Neural cell (in vitro differentiated cells): ENCODE measurements around the gene LRRK1. TPM values are rescaled to one million over a fixed set of nuclear protein-coding genes. Genes with fewer than 3 reads are reported as not detected.

Experiments
- H2AFZ ChIP-seq: fragments of 200-600, 300-800 bp; sonication (generic), shearing (Covaris generic); 2 replicates; pipeline ENCODE4 v1.6.0; 2014; ENCODE audit warnings: low read depth, mild to moderate bottlenecking, antibody characterized with exemption, low read length, moderate library complexity
- H3F3A ChIP-seq: fragments of 200-600 bp; shearing (Covaris generic); 2 replicates; pipeline ENCODE4 v1.6.1; 2016; ENCODE audit warnings: mild to moderate bottlenecking, moderate library complexity, mixed read lengths, antibody characterized with exemption, low read length; ENCODE audit not compliant: insufficient read depth, poor library complexity, severe bottlenecking
- H3K27ac ChIP-seq: fragments of 200-600, 300-800 bp; sonication (generic), shearing (Covaris generic); 2 replicates; pipeline ENCODE4 v1.5.1; 2014; ENCODE audit warnings: mild to moderate bottlenecking, low read length, moderate library complexity
- H3K27me3 ChIP-seq: fragments of 300-800, 200-600 bp; sonication (generic), shearing (Covaris generic); 2 replicates; pipeline ENCODE4 v1.6.0; 2014; ENCODE audit warnings: mild to moderate bottlenecking, low read depth, low read length, moderate library complexity; ENCODE audit not compliant: insufficient read depth
- H3K36me3 ChIP-seq: fragments of 300-800, 200-600 bp; sonication (generic), shearing (Covaris generic); 2 replicates; pipeline ENCODE4 v1.5.1; 2014; ENCODE audit warnings: mild to moderate bottlenecking, antibody characterized with exemption, low read length, moderate library complexity; ENCODE audit not compliant: insufficient read depth
- H3K4me2 ChIP-seq: fragments of 300-800, 200-600 bp; sonication (generic), shearing (Covaris generic); 2 replicates; pipeline ENCODE4 v1.6.0; 2014; ENCODE audit warnings: mild to moderate bottlenecking, low read length
- H3K4me3 ChIP-seq: fragments of 300-800, 200-600 bp; sonication (generic), shearing (Covaris generic); 2 replicates; pipeline ENCODE4 v1.5.1; 2014; ENCODE audit warnings: mild to moderate bottlenecking, low read length, moderate library complexity
- H3K79me2 ChIP-seq: fragments of 200-600 bp; shearing (Covaris generic); replicated peaks from 2 replicates; pipeline ENCODE4 v1.6.0; 2014; ENCODE audit warnings: mild to moderate bottlenecking, low read length, moderate library complexity; ENCODE audit not compliant: insufficient read depth
- H3K9ac ChIP-seq: fragments of 300-800, 200-600 bp; sonication (generic), shearing (Covaris generic); 2 replicates; pipeline ENCODE4 v1.6.1; 2016; ENCODE audit warnings: mild to moderate bottlenecking, low read length, mixed read lengths
- H3K9me2 ChIP-seq: fragments of 200-600 bp; shearing (Covaris generic); 2 replicates; pipeline ENCODE4 v1.6.1; 2016; ENCODE audit warnings: mild to moderate bottlenecking, low read length, mixed read lengths; ENCODE audit not compliant: insufficient read depth
- H3K9me3 ChIP-seq: fragments of 200-600, 300-800 bp; sonication (generic), shearing (Covaris generic); 2 replicates; pipeline ENCODE4 v1.6.1; 2016; ENCODE audit warnings: mild to moderate bottlenecking, mixed run types, low read length, moderate library complexity, mixed read lengths
- H4K20me1 ChIP-seq: fragments of 200-600 bp; shearing (Covaris generic); 2 replicates; pipeline ENCODE4 v1.6.1; 2016; ENCODE audit warnings: mild to moderate bottlenecking, mixed run types; ENCODE audit not compliant: insufficient read depth
- EP300 ChIP-seq: fragments of 450-650 bp; conservative IDR thresholded peaks from 2 replicates; pipeline ENCODE4 v1.6.1; 2014; ENCODE audit warnings: antibody characterized with exemption, mild to moderate bottlenecking, moderate library complexity; ENCODE audit not compliant: poor library complexity, severe bottlenecking
- EZH2 ChIP-seq: fragments of 200-600, 300-800 bp; shearing (Covaris generic), sonication (generic); IDR thresholded peaks from 2 replicates; pipeline ENCODE4 v1.6.1; 2014; ENCODE audit warnings: antibody characterized with exemption, low read length, borderline replicate concordance, mild to moderate bottlenecking; ENCODE audit not compliant: insufficient read depth, poor library complexity, severe bottlenecking
- MXI1 ChIP-seq: fragments of 450-650 bp; conservative IDR thresholded peaks from 2 replicates; pipeline ENCODE4 v1.6.1; 2014; ENCODE audit warnings: antibody characterized with exemption, mild to moderate bottlenecking; ENCODE audit not compliant: poor library complexity, severe bottlenecking
- POLR2AphosphoS5 ChIP-seq: IDR thresholded peaks from 2 replicates; pipeline ENCODE4 v1.6.1; 2012
- RAD21 ChIP-seq: fragments of 450-650 bp; conservative IDR thresholded peaks from 2 replicates; pipeline ENCODE4 v1.6.1; 2014; ENCODE audit warnings: antibody characterized with exemption, mild to moderate bottlenecking, moderate library complexity
- SMC3 ChIP-seq: fragments of 450-650 bp; conservative IDR thresholded peaks from 2 replicates; pipeline ENCODE4 v1.6.1; 2014; ENCODE audit warnings: antibody characterized with exemption, mild to moderate bottlenecking, moderate library complexity; ENCODE audit not compliant: poor library complexity
- TAF1 ChIP-seq: IDR thresholded peaks from 2 replicates; pipeline ENCODE4 v1.6.1; 2012; ENCODE audit warnings: low read depth
- polyA plus RNA-seq: library from polyadenylated mRNA; depleted of rRNA; stranded (reverse); fragments of >200 nt; gene quantifications from 2 replicates; pipeline ENCODE4 v1.2.3, GENCODE V29; 2014
- TF ChIP-seq, protein P1 (sequence below): IDR thresholded peaks from 2 replicates; pipeline ENCODE4 v1.6.1; 2012; ENCODE audit warnings: borderline replicate concordance
- TF ChIP-seq, protein P2 (sequence below): fragments of 450-650 bp; IDR thresholded peaks from 2 replicates; pipeline ENCODE4 v1.5.1; 2014; ENCODE audit warnings: antibody characterized with exemption, mild to moderate bottlenecking, moderate library complexity; ENCODE audit not compliant: poor library complexity, severe bottlenecking

The LRRK1 gene
- polyA plus RNA-seq, 1 donor from 2014 or later: 0.06 TPM

DNA sequence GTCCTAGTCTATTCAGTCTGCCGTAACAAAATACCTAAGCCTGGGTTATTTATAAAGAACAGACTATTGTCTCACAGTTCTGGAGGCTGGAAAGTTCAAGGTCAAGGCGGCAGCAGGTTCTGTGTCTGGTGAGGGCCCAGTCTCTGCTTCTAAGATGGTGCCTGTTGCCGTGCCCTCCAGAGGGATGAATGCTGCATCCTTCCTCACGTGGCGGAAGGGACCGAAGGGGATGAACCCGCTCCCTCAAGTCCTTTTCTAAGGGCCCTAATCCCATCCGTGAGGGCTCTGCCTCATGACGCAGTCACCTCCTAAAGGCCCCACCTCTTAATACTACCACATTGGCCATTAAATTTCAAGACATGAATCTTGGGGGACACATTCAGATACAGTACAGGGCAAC lies 199.0 kb downstream of the LRRK1 start:
- TF ChIP-seq MXI1 (no peak), EP300 (no peak), EZH2 (no peak), TAF1 (no peak), RAD21 (no peak), SMC3 (no peak), POLR2AphosphoS5 (no peak)
- TF ChIP-seq, protein P1, sequence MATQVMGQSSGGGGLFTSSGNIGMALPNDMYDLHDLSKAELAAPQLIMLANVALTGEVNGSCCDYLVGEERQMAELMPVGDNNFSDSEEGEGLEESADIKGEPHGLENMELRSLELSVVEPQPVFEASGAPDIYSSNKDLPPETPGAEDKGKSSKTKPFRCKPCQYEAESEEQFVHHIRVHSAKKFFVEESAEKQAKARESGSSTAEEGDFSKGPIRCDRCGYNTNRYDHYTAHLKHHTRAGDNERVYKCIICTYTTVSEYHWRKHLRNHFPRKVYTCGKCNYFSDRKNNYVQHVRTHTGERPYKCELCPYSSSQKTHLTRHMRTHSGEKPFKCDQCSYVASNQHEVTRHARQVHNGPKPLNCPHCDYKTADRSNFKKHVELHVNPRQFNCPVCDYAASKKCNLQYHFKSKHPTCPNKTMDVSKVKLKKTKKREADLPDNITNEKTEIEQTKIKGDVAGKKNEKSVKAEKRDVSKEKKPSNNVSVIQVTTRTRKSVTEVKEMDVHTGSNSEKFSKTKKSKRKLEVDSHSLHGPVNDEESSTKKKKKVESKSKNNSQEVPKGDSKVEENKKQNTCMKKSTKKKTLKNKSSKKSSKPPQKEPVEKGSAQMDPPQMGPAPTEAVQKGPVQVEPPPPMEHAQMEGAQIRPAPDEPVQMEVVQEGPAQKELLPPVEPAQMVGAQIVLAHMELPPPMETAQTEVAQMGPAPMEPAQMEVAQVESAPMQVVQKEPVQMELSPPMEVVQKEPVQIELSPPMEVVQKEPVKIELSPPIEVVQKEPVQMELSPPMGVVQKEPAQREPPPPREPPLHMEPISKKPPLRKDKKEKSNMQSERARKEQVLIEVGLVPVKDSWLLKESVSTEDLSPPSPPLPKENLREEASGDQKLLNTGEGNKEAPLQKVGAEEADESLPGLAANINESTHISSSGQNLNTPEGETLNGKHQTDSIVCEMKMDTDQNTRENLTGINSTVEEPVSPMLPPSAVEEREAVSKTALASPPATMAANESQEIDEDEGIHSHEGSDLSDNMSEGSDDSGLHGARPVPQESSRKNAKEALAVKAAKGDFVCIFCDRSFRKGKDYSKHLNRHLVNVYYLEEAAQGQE: no peak
- TF ChIP-seq, protein P2, sequence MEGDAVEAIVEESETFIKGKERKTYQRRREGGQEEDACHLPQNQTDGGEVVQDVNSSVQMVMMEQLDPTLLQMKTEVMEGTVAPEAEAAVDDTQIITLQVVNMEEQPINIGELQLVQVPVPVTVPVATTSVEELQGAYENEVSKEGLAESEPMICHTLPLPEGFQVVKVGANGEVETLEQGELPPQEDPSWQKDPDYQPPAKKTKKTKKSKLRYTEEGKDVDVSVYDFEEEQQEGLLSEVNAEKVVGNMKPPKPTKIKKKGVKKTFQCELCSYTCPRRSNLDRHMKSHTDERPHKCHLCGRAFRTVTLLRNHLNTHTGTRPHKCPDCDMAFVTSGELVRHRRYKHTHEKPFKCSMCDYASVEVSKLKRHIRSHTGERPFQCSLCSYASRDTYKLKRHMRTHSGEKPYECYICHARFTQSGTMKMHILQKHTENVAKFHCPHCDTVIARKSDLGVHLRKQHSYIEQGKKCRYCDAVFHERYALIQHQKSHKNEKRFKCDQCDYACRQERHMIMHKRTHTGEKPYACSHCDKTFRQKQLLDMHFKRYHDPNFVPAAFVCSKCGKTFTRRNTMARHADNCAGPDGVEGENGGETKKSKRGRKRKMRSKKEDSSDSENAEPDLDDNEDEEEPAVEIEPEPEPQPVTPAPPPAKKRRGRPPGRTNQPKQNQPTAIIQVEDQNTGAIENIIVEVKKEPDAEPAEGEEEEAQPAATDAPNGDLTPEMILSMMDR: no peak
- Histone ChIP-seq H4K20me1 (no peaks in the 10 kb centered on the region), H3K9me3 (no peaks in the 10 kb centered on the region), H3K79me2 (no peaks in the 10 kb centered on the region), H3K4me3 (no peak overlapping the region), H3K27me3 (no peaks in the 10 kb centered on the region), H3K9ac (no peak overlapping the region), H3K36me3 (no peaks in the 10 kb centered on the region), H3K4me2 (no peak overlapping the region), H3F3A (no peaks in the 10 kb centered on the region), H2AFZ (no peak overlapping the region), H3K27ac (no peak overlapping the region), H3K9me2 (no peaks in the 10 kb centered on the region)

DNA sequence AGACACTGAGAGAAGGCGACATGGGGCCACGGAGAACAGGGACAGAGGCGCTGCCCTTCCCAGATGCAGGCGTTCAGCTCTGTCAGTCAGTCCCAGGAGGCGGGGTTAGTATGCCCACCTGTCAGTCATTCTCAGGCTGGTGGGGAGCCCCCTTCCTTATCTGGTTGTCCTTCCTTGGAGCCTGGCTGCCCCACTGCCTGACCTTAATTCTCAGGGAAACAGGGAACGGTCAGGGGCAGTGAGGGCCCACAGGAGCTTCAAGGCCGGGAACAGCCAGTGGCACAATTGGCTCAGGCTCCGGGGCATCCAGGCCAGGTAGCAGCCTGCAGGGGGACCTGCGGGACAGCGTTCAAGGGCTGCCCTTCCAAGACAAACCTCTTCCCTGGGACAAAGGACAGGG lies 199.5 kb downstream of the LRRK1 start:
- Histone ChIP-seq H3K4me3 (no peak overlapping the region), H3K9me3 (no peaks in the 10 kb centered on the region), H2AFZ (no peak overlapping the region), H3K27ac (no peak overlapping the region), H3K9me2 (no peaks in the 10 kb centered on the region), H3K27me3 (no peaks in the 10 kb centered on the region), H3K36me3 (no peaks in the 10 kb centered on the region), H4K20me1 (no peaks in the 10 kb centered on the region), H3K9ac (no peak overlapping the region), H3K79me2 (no peaks in the 10 kb centered on the region), H3K4me2 (no peak overlapping the region), H3F3A (no peaks in the 10 kb centered on the region)
- TF ChIP-seq SMC3 (no peak), EP300 (no peak), EZH2 (no peak), MXI1 (no peak)
